Measurements from ENCODE around the gene HEATR3.

HEATR3 gene

GRCh38 chr16:50058091-50058771 is 7.5 kb upstream of the HEATR3 start:
- no peak for DNase-seq

GRCh38 chr16:50059111-50059510 is 6.7 kb upstream of the HEATR3 start:
- no peak for DNase-seq

GRCh38 chr16:50059669-50060068 is 6.1 kb upstream of the HEATR3 start:
- no peak for DNase-seq

- no peak for DNase-seq
These were observed 4.4 kb upstream of the HEATR3 start for GRCh38 chr16:50061326-50061725.

- DNase-seq, result no peak
These were observed 538 bp upstream of the HEATR3 start for GRCh38 chr16:50065241-50065623.

- DNase-seq, result no peak
These were observed 916 bp downstream of the HEATR3 start for GRCh38 chr16:50066482-50067289.

- peak; percentile 25 for DNase-seq
These were observed 1.6 kb downstream of the HEATR3 start for GRCh38 chr16:50067290-50067853.

GRCh38 chr16:50068550-50068949 is 2.8 kb downstream of the HEATR3 start:
- DNase-seq, result no peak

GRCh38 chr16:50069060-50069459 is 3.3 kb downstream of the HEATR3 start:
- no peak for DNase-seq

- no peak for DNase-seq
These were observed 5.4 kb downstream of the HEATR3 start for GRCh38 chr16:50071075-50071671.

GRCh38 chr16:50072730-50073129 is 7.0 kb downstream of the HEATR3 start:
- no peak for DNase-seq

GRCh38 chr16:50079397-50080140 is 13.8 kb downstream of the HEATR3 start:
- no peak for DNase-seq

- no peak for DNase-seq
These were observed 15.8 kb downstream of the HEATR3 start for GRCh38 chr16:50081428-50082018.

GRCh38 chr16:50083996-50084395 is 18.2 kb downstream of the HEATR3 start:
- DNase-seq, result no peak

- DNase-seq, result no peak
These were observed 20.4 kb downstream of the HEATR3 start for GRCh38 chr16:50086176-50086575.

GRCh38 chr16:50088302-50088701 is 22.5 kb downstream of the HEATR3 start:
- DNase-seq, result no peak

GRCh38 chr16:50092891-50093290 is 27.1 kb downstream of the HEATR3 start:
- DNase-seq, result no peak

- peak; percentile 85 for DNase-seq
These were observed 28.1 kb downstream of the HEATR3 start for GRCh38 chr16:50093607-50094539.

GRCh38 chr16:50096791-50097190 is 31.0 kb downstream of the HEATR3 start:
- no peak for DNase-seq

- DNase-seq, result no peak
These were observed 34.3 kb downstream of the HEATR3 start for GRCh38 chr16:50099957-50100648.

Data from CD4-positive, alpha-beta T cell treated with Interferon gamma for 1 hour (primary cell).